Liver (tissue), 9 donors: ENCODE measurements around the gene TAOK2. TPM values are rescaled to one million over a fixed set of nuclear protein-coding genes. Genes with fewer than 3 reads are reported as not detected.

ENCODE experiments used
- DNase-seq: peaks from one replicate; pipeline ENCODE4 v3.0.0-alpha.2; 2017; ENCODE audit warnings: low spot score
- H3K27ac ChIP-seq, 2 donors: one replicate each; pipeline ENCODE4 v1.7.0; 2013; ENCODE audit warnings: inconsistent platforms in 2 of 2, low read length in 2 of 2, control low read depth in 1 of 2, low read depth in 1 of 2, mild to moderate bottlenecking in 1 of 2
- H3K27me3 ChIP-seq, 4 donors: one replicate each; pipeline versions ENCODE4 v1.6.1 to v1.7.0; 2013; ENCODE audit warnings: low read length in 3 of 4, inconsistent platforms in 1 of 4, mild to moderate bottlenecking in 1 of 4, moderate library complexity in 1 of 4; ENCODE audit not compliant: control insufficient read depth in 4 of 4, insufficient read depth in 4 of 4
- H3K36me3 ChIP-seq, 4 donors: one replicate each; pipeline versions ENCODE4 v1.6.1 to v1.7.0; 2013; ENCODE audit warnings: low read length in 3 of 4, mild to moderate bottlenecking in 3 of 4, low read depth in 1 of 4, moderate library complexity in 1 of 4; ENCODE audit not compliant: control insufficient read depth in 4 of 4, insufficient read depth in 3 of 4
- H3K4me1 ChIP-seq, 4 donors: one replicate each; pipeline versions ENCODE4 v1.6.1 to v1.7.0; 2013; ENCODE audit warnings: low read length in 3 of 4, mild to moderate bottlenecking in 3 of 4, moderate library complexity in 1 of 4; ENCODE audit not compliant: control insufficient read depth in 4 of 4, insufficient read depth in 4 of 4
- H3K4me3 ChIP-seq, 3 donors: one replicate each; pipeline versions ENCODE4 v1.6.1 to v1.7.0; 2013; ENCODE audit warnings: low read length in 3 of 3, control low read depth in 1 of 3, low read depth in 1 of 3, mild to moderate bottlenecking in 1 of 3
- H3K9ac ChIP-seq, 2 donors: one replicate each; pipeline ENCODE4 v1.7.0; 2013; ENCODE audit warnings: low read length in 2 of 2, mild to moderate bottlenecking in 2 of 2, moderate library complexity in 2 of 2, control low read depth in 1 of 2, low read depth in 1 of 2
- H3K9me3 ChIP-seq, 4 donors: one replicate each; pipeline versions ENCODE4 v1.6.1 to v1.7.0; 2013; ENCODE audit warnings: low read length in 3 of 4; ENCODE audit not compliant: control insufficient read depth in 4 of 4
- ATF3 ChIP-seq: IDR thresholded peaks from 2 replicates; pipeline ENCODE4 v1.6.1; 2016; ENCODE audit warnings: antibody characterized with exemption
- EGR1 ChIP-seq, 2 donors: IDR thresholded peaks; 2 replicates each; pipeline ENCODE4 v1.6.1; 2016 to 2018; ENCODE audit warnings: antibody characterized with exemption in 2 of 2, low read depth in 2 of 2
- FOXA1 ChIP-seq: IDR thresholded peaks from 2 replicates; pipeline ENCODE4 v1.6.1; 2016; ENCODE audit warnings: antibody characterized with exemption
- FOXA2 ChIP-seq: IDR thresholded peaks from 2 replicates; pipeline ENCODE4 v1.6.1; 2016; ENCODE audit warnings: antibody characterized with exemption
- GABPA ChIP-seq, 2 donors: IDR thresholded peaks in 1 of 2; conservative IDR thresholded peaks in 1 of 2; 2 replicates each; pipeline ENCODE4 v1.6.1; 2016; ENCODE audit warnings: antibody characterized with exemption in 2 of 2, mild to moderate bottlenecking in 1 of 2, moderate library complexity in 1 of 2
- HNF4A ChIP-seq, 2 donors: conservative IDR thresholded peaks; 2 replicates each; pipeline ENCODE4 v1.6.1; 2016; ENCODE audit warnings: antibody characterized with exemption in 2 of 2, mild to moderate bottlenecking in 2 of 2
- HNF4G ChIP-seq: IDR thresholded peaks from 2 replicates; pipeline ENCODE4 v1.6.1; 2016; ENCODE audit warnings: antibody characterized with exemption
- JUND ChIP-seq, 2 donors: IDR thresholded peaks; 2 replicates each; pipeline ENCODE4 v1.6.1; 2016; ENCODE audit warnings: antibody characterized with exemption in 2 of 2
- NR2F2 ChIP-seq: IDR thresholded peaks from 2 replicates; pipeline ENCODE4 v1.6.1; 2016; ENCODE audit warnings: antibody characterized with exemption
- REST ChIP-seq: IDR thresholded peaks from 2 replicates; pipeline ENCODE4 v1.6.1; 2016; ENCODE audit warnings: antibody characterized with exemption, mild to moderate bottlenecking
- RXRA ChIP-seq, 2 donors: IDR thresholded peaks; 2 replicates each; pipeline ENCODE4 v1.6.1; 2017 to 2018; ENCODE audit warnings: antibody characterized with exemption in 2 of 2, mild to moderate bottlenecking in 1 of 2
- SP1 ChIP-seq: IDR thresholded peaks from 2 replicates; pipeline ENCODE4 v1.6.1; 2018; ENCODE audit warnings: antibody characterized with exemption, mild to moderate bottlenecking
- TAF1 ChIP-seq: conservative IDR thresholded peaks from 2 replicates; pipeline ENCODE4 v1.6.1; 2016; ENCODE audit warnings: antibody characterized with exemption, mild to moderate bottlenecking
- YY1 ChIP-seq: IDR thresholded peaks from 2 replicates; pipeline ENCODE4 v1.6.1; 2016; ENCODE audit warnings: antibody characterized with exemption, mild to moderate bottlenecking
- ZBTB33 ChIP-seq: IDR thresholded peaks from 2 replicates; pipeline ENCODE4 v1.6.1; 2016; ENCODE audit warnings: antibody characterized with exemption
- WGBS: extraction: QIAGEN DNeasy Blood & Tissue Kit; methylation state at CpG from one replicate; pipeline ENCODE4 v1.1.7; 2013; 5-methylcytosine and 5-hydroxymethylcytosine counted together
- polyA plus RNA-seq, 2 donors: library from polyadenylated mRNA; stranded (reverse) in 1 of 2; unstranded in 1 of 2; fragments of 200-250 nt in 1 of 2; fragments of >200 nt in 1 of 2; fragmentation: Nextera tagmentation in 1 of 2; extraction: Ambion mirVana in 1 of 2; gene quantifications; one replicate each; pipeline versions ENCODE4 v1.2.1 to v1.2.3, GENCODE V29; 2013 to 2015
- total RNA-seq, 2 donors: library from RNA; depleted of rRNA; stranded (reverse); fragments of >200 nt; gene quantifications; one replicate each; pipeline ENCODE4 v1.2.3, GENCODE V29; 2014
- TF ChIP-seq, protein P1 (sequence below): IDR thresholded peaks from 2 replicates; pipeline ENCODE4 v1.6.1; 2016; ENCODE audit warnings: antibody characterized with exemption
- TF ChIP-seq, protein P2 (sequence below): fragments of 150-350 bp; IDR thresholded peaks from 2 replicates; pipeline ENCODE4 v1.5.1; 2017; ENCODE audit warnings: improper control_type of control experiment, low read depth, low read length; ENCODE audit not compliant: missing input control
- donor health status: healthy.
- donor health status: healthy.
- donor health status: healthy.
- donor health status: healthy.
- donor health status: healthy.

TAOK2 gene
- total and polyA plus RNA-seq, 4 donors = 2.2 to 27.9 (median 16.0) TPM

GRCh38 chr16:29995324-29995910, 21.7 kb downstream of the TAOK2 start, which contains the start of gene HIRIP3:
Gene HIRIP3, minus strand, starts transcription at chr16:29995617. Its CDS starts 12 bp downstream, at chr16:29995605.
- no peaks in the 10 kb centered on the region for H3K27me3 ChIP-seq
- H3K4me1 ChIP-seq = peaks cover 2 to 26% (median 18%) of the 10 kb centered on the region in 4 donors
- peak within 1 kb of the TSS; percentile 65 to 98 (median 74) for H3K4me3 ChIP-seq
- H3K27ac ChIP-seq = peak within 1 kb of the TSS; percentile 99 to 100
- peaks cover 0 to 27% (median 11%) of the 10 kb centered on the region in 4 donors for H3K36me3 ChIP-seq
- WGBS = under 1% methylated on average over 53 of the region's 53 CpGs
- peak within 1 kb of the TSS; percentile 99 to 100 for H3K9ac ChIP-seq
- no peaks in the 10 kb centered on the region for H3K9me3 ChIP-seq
- TF ChIP-seq EGR1 (IDR thresholded peaks at IDR 0.05; ENCODE audit: low read depth in 2 of 2) (no peak), JUND (IDR thresholded peaks at IDR 0.05) (no peak), HNF4A (conservative IDR thresholded peaks at IDR 0.05) (no peak), REST (no peak), FOXA1 (no peak), NR2F2 (no peak), SP1 (no peak), ZBTB33 (peak; percentile 68)
- TF ChIP-seq, protein P1, sequence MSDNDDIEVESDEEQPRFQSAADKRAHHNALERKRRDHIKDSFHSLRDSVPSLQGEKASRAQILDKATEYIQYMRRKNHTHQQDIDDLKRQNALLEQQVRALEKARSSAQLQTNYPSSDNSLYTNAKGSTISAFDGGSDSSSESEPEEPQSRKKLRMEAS = peak; percentile 58
- DNase-seq = peak; percentile 87

DNA sequence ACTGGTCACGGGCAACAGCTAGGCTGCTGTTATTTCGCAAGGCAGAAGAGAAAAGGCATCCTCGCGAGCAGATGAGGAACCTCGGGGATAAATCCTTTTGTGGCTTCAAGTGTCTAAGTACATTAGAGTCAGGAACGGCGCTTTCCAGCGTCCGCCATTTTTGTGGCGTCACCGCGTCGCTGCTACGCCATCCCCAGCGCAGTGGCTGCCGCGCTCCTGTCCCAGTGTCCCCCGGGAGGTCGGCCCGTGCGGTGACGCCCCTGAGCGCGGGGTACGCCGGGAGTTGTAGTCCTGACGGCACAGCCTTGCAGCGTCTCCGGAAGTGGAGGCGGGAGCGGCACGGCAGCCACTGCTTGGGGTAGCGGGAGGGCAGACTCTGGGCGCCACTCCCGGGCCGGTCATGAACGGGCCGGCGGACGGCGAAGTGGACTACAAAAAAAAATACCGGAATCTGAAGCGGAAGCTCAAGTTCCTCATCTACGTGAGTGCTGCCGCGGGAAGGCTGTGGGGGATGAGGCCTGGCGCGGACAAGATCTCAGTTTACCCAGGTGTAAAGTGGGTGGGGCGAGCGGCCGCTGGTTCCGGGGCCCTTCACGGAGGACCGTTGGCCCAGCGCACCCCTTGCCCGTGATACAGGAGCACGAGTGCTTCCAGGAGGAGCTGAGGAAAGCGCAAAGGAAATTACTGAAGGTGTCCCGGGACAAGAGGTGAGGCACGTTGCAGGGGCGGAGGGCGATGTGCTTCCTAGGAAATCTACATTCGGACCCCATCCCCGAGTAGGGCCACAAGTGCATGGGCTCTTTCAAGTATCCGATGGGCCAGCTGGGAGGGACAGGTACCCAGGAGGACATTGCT, 22.5 kb downstream of the TAOK2 start, which contains the start of gene INO80E:
Gene INO80E, plus strand, starts transcription at position 331 of the 855 bp plus-strand sequence. Its CDS starts 70 bp downstream, at position 401.
- H3K27me3 ChIP-seq = no peaks in the 10 kb centered on the region
- peak within 1 kb of the TSS; percentile 99 to 100 for H3K27ac ChIP-seq
- under 1% methylated on average over 65 of the region's 65 CpGs for WGBS
- peak; percentile 99 for DNase-seq
- H3K36me3 ChIP-seq = peaks cover 0 to 25% (median 9%) of the 10 kb centered on the region in 4 donors
- H3K9ac ChIP-seq = peak within 1 kb of the TSS; percentile 99 to 100
- H3K9me3 ChIP-seq = no peaks in the 10 kb centered on the region
- H3K4me3 ChIP-seq = peak within 1 kb of the TSS; percentile 65 to 98 (median 74)
- H3K4me1 ChIP-seq = peaks cover 2 to 26% (median 18%) of the 10 kb centered on the region in 4 donors
- TF ChIP-seq YY1 (peak; percentile 99), RXRA (IDR thresholded peaks at IDR 0.05) (peak in 1 of 2 donors; percentile 24), GABPA (IDR thresholded peaks at IDR 0.05 in 1 of 2, conservative IDR thresholded peaks at IDR 0.05 in 1 of 2) (peak in 1 of 2 donors; percentile 86), SP1 (peak; percentile 48), JUND (IDR thresholded peaks at IDR 0.05) (no peak), ZBTB33 (no peak), HNF4A (conservative IDR thresholded peaks at IDR 0.05) (peak in 1 of 2 donors; percentile 10), FOXA1 (peak; percentile 45), FOXA2 (no peak), HNF4G (no peak), NR2F2 (no peak), ATF3 (peak; percentile 29), TAF1 (peak; percentile 45), EGR1 (IDR thresholded peaks at IDR 0.05; ENCODE audit: low read depth in 2 of 2) (peak in 1 of 2 donors; percentile 50)
- TF ChIP-seq, protein P1 = no peak
- TF ChIP-seq, protein P2, sequence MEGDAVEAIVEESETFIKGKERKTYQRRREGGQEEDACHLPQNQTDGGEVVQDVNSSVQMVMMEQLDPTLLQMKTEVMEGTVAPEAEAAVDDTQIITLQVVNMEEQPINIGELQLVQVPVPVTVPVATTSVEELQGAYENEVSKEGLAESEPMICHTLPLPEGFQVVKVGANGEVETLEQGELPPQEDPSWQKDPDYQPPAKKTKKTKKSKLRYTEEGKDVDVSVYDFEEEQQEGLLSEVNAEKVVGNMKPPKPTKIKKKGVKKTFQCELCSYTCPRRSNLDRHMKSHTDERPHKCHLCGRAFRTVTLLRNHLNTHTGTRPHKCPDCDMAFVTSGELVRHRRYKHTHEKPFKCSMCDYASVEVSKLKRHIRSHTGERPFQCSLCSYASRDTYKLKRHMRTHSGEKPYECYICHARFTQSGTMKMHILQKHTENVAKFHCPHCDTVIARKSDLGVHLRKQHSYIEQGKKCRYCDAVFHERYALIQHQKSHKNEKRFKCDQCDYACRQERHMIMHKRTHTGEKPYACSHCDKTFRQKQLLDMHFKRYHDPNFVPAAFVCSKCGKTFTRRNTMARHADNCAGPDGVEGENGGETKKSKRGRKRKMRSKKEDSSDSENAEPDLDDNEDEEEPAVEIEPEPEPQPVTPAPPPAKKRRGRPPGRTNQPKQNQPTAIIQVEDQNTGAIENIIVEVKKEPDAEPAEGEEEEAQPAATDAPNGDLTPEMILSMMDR = peak; percentile 2
